LNCAP (cell line): Measurements from ENCODE around the gene TARBP2.

ENCODE experiments used
- CTCF ChIP-seq: fragments of 450-650 bp; IDR thresholded peaks from 2 replicates; pipeline ENCODE4 v1.5.1; 2017; ENCODE audit warnings: mild to moderate bottlenecking

Gene TARBP2

GRCh38 chr12:53493610-53494391, 7.3 kb upstream of the TARBP2 start:
- no peak for TF ChIP-seq CTCF

GRCh38 chr12:53495903-53496751, 5.0 kb upstream of the TARBP2 start:
- TF ChIP-seq CTCF: no peak

- no peak for TF ChIP-seq CTCF
These were observed 4.4 kb upstream of the TARBP2 start for GRCh38 chr12:53496752-53497032.

GRCh38 chr12:53497461-53497860, 3.6 kb upstream of the TARBP2 start:
- TF ChIP-seq CTCF: no peak

GRCh38 chr12:53498235-53498630, 2.9 kb upstream of the TARBP2 start:
- no peak for TF ChIP-seq CTCF

- no peak; the same call in 1 of the 2 replicates for TF ChIP-seq CTCF
These were observed 1.6 kb upstream of the TARBP2 start, which contains the start of gene MAP3K12 for GRCh38 chr12:53499266-53500141. TSS of gene MAP3K12 (minus strand) at chr12:53499458. CDS start at chr12:53487391, 12,067 bp downstream.

GRCh38 chr12:53500142-53500775, 824 bp upstream of the TARBP2 start:
- TF ChIP-seq CTCF: no peak
